WTC11 (cell line): ENCODE data around the gene CNTNAP2. TPM values are rescaled to one million over a fixed set of nuclear protein-coding genes. Genes with fewer than 3 reads are reported as not detected.

Source experiments
- ATAC-seq: fragments of 200-7000 bp; cut with Tn5 transposase; 2 replicates; pipeline ENCODE4 v1.10.0; 2021; ENCODE audit warnings: mild to moderate bottlenecking, moderate library complexity
- CTCF ChIA-PET: fragments of 300-600 bp; sonication (Branson Sonifier 250); formaldehyde crosslinking; loops from one replicate; lab custom pipeline; 2021; ENCODE audit warnings: antibody characterized with exemption; lab: Charles Lee
- POLR2A ChIA-PET: fragments of 350-600 bp; sonication (Branson Sonifier 250); formaldehyde crosslinking; loops from one replicate; lab custom pipeline; 2021; ENCODE audit warnings: antibody characterized with exemption; lab: Charles Lee
- DNase-seq: peaks from one replicate; pipeline ENCODE4 v3.0.0; 2021; ENCODE audit warnings: low spot score
- H3K27ac Mint-ChIP-seq: 2 replicates; pipeline ENCODE4 v1.8.0; 2021; ENCODE audit warnings: mixed read lengths
- H3K27me3 Mint-ChIP-seq: 2 replicates; pipeline ENCODE4 v1.8.0; 2021; ENCODE audit warnings: low read depth, mild to moderate bottlenecking, moderate library complexity, mixed read lengths
- H3K36me3 Mint-ChIP-seq: 2 replicates; pipeline ENCODE4 v1.8.0; 2021; ENCODE audit warnings: mixed read lengths
- H3K4me1 Mint-ChIP-seq: 2 replicates; pipeline ENCODE4 v1.8.0; 2022; ENCODE audit warnings: mixed read lengths
- H3K4me3 Mint-ChIP-seq: 2 replicates; pipeline ENCODE4 v1.8.0; 2021; ENCODE audit warnings: mild to moderate bottlenecking, moderate library complexity, mixed read lengths
- H3K9me3 Mint-ChIP-seq: 2 replicates; pipeline ENCODE4 v1.8.0; 2021; ENCODE audit warnings: mixed read lengths
- ESRRA ChIP-seq: sonication (generic); formaldehyde crosslinking; IDR thresholded peaks from 2 replicates; pipeline ENCODE4 v1.8.1; 2022; ENCODE audit warnings: mild to moderate bottlenecking, missing genetic modification reagents, borderline replicate concordance
- ETV6 ChIP-seq: sonication (generic); formaldehyde crosslinking; IDR thresholded peaks from 2 replicates; pipeline ENCODE4 v1.8.1; 2022; ENCODE audit warnings: mild to moderate bottlenecking, missing genetic modification reagents
- HMGA2 ChIP-seq: fragments of 250-450 bp; sonication (Bioruptor Pico); IDR thresholded peaks from 2 replicates; pipeline ENCODE4 v1.4.0; 2021; ENCODE audit warnings: mild to moderate bottlenecking, moderate library complexity
- HMGXB4 ChIP-seq: sonication (generic); formaldehyde crosslinking; IDR thresholded peaks from 2 replicates; pipeline ENCODE4 v1.8.1; 2023; ENCODE audit warnings: mild to moderate bottlenecking, moderate library complexity, missing genetic modification reagents
- IRF1 ChIP-seq: sonication (generic); formaldehyde crosslinking; IDR thresholded peaks from 2 replicates; pipeline ENCODE4 v1.8.0; 2023; ENCODE audit warnings: missing genetic modification reagents
- JUN ChIP-seq: sonication (generic); formaldehyde crosslinking; IDR thresholded peaks from 2 replicates; pipeline ENCODE4 v1.8.0; 2023; ENCODE audit warnings: mild to moderate bottlenecking, missing genetic modification reagents
- MLX ChIP-seq: sonication (generic); formaldehyde crosslinking; IDR thresholded peaks from 2 replicates; pipeline ENCODE4 v1.8.1; 2023; ENCODE audit warnings: mild to moderate bottlenecking, missing genetic modification reagents, moderate library complexity
- MYBL2 ChIP-seq: sonication (generic); formaldehyde crosslinking; IDR thresholded peaks from 2 replicates; pipeline ENCODE4 v1.8.1; 2023; ENCODE audit warnings: mild to moderate bottlenecking, moderate library complexity, missing genetic modification reagents
- NFYB ChIP-seq: sonication (generic); formaldehyde crosslinking; conservative IDR thresholded peaks from 2 replicates; pipeline ENCODE4 v1.8.0; 2022; ENCODE audit warnings: low read depth, missing genetic modification reagents
- NR2C2 ChIP-seq: sonication (generic); formaldehyde crosslinking; IDR thresholded peaks from 2 replicates; pipeline ENCODE4 v1.8.0; 2022; ENCODE audit warnings: mild to moderate bottlenecking, missing genetic modification reagents
- OVOL2 ChIP-seq: fragments of 250-450 bp; sonication (Bioruptor Pico); IDR thresholded peaks from 2 replicates; pipeline ENCODE4 v1.9.0; 2021; ENCODE audit warnings: mild to moderate bottlenecking, borderline replicate concordance
- PRRX2 ChIP-seq: fragments of 250-450 bp; sonication (Bioruptor Pico); IDR thresholded peaks from 2 replicates; pipeline ENCODE4 v1.8.0; 2021; ENCODE audit warnings: mild to moderate bottlenecking
- RELA ChIP-seq: sonication (generic); formaldehyde crosslinking; IDR thresholded peaks from 2 replicates; pipeline ENCODE4 v1.8.1; 2022; ENCODE audit warnings: missing genetic modification reagents, mild to moderate bottlenecking, borderline replicate concordance
- TEAD4 ChIP-seq: sonication (generic); formaldehyde crosslinking; IDR thresholded peaks from 2 replicates; pipeline ENCODE4 v1.8.0; 2022; ENCODE audit warnings: mild to moderate bottlenecking, missing genetic modification reagents
- ZNF317 ChIP-seq: sonication (generic); formaldehyde crosslinking; IDR thresholded peaks from 2 replicates; pipeline ENCODE4 v1.8.1; 2023; ENCODE audit warnings: low read depth, mild to moderate bottlenecking, moderate library complexity, missing genetic modification reagents, borderline replicate concordance
- total RNA-seq: library from RNA; stranded (reverse); gene quantifications from 3 replicates; pipeline ENCODE4 v1.2.3, GENCODE V29; 2021
- TF ChIP-seq, protein P1 (sequence below): sonication (generic); formaldehyde crosslinking; IDR thresholded peaks from 2 replicates; pipeline ENCODE4 v1.8.0; 2023; ENCODE audit warnings: missing genetic modification reagents, mild to moderate bottlenecking, borderline replicate concordance
- TF ChIP-seq, protein P2 (sequence below): sonication (generic); formaldehyde crosslinking; IDR thresholded peaks from 2 replicates; pipeline ENCODE4 v1.8.1; 2022; ENCODE audit warnings: low read depth, missing genetic modification reagents, borderline replicate concordance
- TF ChIP-seq, protein P3 (sequence below): fragments of 250-450 bp; sonication (Bioruptor Pico); IDR thresholded peaks from 2 replicates; pipeline ENCODE4 v1.9.0; 2021; ENCODE audit warnings: mild to moderate bottlenecking

CNTNAP2 gene
- total RNA-seq, 1 experiment from 2014 or later, result 63.8 TPM

DNA sequence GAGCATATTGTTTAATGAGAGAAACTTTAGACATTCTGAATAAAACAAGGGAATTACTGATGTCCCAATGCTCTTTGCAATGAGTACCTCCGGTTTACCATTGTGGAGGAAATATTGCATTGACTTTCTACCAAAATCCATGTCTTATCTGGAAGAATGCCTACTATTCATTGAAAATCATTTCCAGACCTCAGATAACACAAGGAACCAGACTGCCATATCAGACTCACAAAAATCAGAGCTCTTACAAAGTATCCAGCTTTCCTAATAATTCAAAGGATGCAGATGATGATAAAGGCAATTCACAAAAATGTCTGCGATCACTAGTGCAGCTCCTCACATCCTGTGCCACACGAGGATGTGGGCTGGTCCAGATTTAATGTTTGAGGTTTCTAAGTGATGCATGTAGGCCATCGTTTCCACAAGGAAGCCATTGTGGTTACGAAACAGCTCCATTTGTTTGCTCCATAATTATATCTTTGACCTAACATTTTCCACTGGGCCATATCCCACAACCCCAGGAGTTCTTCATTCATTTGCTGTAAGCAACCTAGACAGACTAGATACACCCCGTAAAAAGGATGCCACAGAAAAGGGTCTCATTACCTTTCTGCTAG lies 1642.8 kb downstream of the CNTNAP2 start:
- ChIA-PET POLR2A (no interaction called here), CTCF (no interaction called here)
- Mint-ChIP-seq H3K27me3 (no peaks in the 10 kb centered on the region), H3K4me1 (no peaks in the 10 kb centered on the region), H3K36me3 (no peaks in the 10 kb centered on the region), H3K27ac (no peak overlapping the region)
- ATAC-seq (no peak), DNase-seq (no peak)
- no peak for TF ChIP-seq NFYB (CRISPR knock-in tag)
- TF ChIP-seq NR2C2 (CRISPR knock-in tag), result no peak
- TF ChIP-seq, protein P1, sequence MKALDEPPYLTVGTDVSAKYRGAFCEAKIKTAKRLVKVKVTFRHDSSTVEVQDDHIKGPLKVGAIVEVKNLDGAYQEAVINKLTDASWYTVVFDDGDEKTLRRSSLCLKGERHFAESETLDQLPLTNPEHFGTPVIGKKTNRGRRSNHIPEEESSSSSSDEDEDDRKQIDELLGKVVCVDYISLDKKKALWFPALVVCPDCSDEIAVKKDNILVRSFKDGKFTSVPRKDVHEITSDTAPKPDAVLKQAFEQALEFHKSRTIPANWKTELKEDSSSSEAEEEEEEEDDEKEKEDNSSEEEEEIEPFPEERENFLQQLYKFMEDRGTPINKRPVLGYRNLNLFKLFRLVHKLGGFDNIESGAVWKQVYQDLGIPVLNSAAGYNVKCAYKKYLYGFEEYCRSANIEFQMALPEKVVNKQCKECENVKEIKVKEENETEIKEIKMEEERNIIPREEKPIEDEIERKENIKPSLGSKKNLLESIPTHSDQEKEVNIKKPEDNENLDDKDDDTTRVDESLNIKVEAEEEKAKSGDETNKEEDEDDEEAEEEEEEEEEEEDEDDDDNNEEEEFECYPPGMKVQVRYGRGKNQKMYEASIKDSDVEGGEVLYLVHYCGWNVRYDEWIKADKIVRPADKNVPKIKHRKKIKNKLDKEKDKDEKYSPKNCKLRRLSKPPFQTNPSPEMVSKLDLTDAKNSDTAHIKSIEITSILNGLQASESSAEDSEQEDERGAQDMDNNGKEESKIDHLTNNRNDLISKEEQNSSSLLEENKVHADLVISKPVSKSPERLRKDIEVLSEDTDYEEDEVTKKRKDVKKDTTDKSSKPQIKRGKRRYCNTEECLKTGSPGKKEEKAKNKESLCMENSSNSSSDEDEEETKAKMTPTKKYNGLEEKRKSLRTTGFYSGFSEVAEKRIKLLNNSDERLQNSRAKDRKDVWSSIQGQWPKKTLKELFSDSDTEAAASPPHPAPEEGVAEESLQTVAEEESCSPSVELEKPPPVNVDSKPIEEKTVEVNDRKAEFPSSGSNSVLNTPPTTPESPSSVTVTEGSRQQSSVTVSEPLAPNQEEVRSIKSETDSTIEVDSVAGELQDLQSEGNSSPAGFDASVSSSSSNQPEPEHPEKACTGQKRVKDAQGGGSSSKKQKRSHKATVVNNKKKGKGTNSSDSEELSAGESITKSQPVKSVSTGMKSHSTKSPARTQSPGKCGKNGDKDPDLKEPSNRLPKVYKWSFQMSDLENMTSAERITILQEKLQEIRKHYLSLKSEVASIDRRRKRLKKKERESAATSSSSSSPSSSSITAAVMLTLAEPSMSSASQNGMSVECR (CRISPR knock-in tag), result no peak
- no peak for TF ChIP-seq PRRX2 (CRISPR knock-in tag)
- no peak for TF ChIP-seq OVOL2 (CRISPR knock-in tag)
- TF ChIP-seq IRF1 (CRISPR knock-in tag), result no peak
- no peak for TF ChIP-seq HMGXB4 (CRISPR knock-in tag)
- no peak for TF ChIP-seq ETV6 (CRISPR knock-in tag)
- TF ChIP-seq, all 79 proteins: peak for 0
- Mint-ChIP-seq H3K9me3 (no peaks in the 10 kb centered on the region), H3K4me3 (no peak overlapping the region)

DNA sequence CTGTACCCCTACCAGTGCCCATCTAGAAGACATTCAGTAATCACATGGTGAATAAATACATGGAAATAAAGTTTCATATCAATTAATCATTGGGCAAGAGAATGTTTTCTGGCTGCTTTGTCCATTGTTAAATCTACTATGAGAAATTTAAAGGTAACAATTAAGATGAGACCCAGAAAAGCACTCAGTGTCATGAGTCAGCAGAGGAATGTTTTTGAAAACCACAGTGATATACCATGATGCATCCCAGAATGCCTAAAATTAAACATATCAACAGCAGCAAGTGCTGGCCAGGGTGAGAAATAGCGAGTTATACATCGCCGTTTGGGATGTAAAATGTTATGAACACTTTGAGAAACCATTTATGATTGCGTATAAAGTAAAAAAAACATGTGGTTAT lies 1648.7 kb downstream of the CNTNAP2 start:
- Mint-ChIP-seq H3K27me3 (no peaks in the 10 kb centered on the region), H3K36me3 (no peaks in the 10 kb centered on the region), H3K9me3 (no peaks in the 10 kb centered on the region), H3K4me1 (no peaks in the 10 kb centered on the region), H3K4me3 (no peak overlapping the region), H3K27ac (no peak overlapping the region)
- ATAC-seq, result no peak
- DNase-seq, result no peak
- ChIA-PET POLR2A (no interaction called here), CTCF (no interaction called here)
- no peak for TF ChIP-seq RELA
- TF ChIP-seq ESRRA, result no peak
- TF ChIP-seq, protein P2, sequence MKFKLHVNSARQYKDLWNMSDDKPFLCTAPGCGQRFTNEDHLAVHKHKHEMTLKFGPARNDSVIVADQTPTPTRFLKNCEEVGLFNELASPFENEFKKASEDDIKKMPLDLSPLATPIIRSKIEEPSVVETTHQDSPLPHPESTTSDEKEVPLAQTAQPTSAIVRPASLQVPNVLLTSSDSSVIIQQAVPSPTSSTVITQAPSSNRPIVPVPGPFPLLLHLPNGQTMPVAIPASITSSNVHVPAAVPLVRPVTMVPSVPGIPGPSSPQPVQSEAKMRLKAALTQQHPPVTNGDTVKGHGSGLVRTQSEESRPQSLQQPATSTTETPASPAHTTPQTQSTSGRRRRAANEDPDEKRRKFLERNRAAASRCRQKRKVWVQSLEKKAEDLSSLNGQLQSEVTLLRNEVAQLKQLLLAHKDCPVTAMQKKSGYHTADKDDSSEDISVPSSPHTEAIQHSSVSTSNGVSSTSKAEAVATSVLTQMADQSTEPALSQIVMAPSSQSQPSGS (CRISPR knock-in tag), result no peak
- TF ChIP-seq HMGA2 (CRISPR knock-in tag), result no peak
- TF ChIP-seq, protein P3, sequence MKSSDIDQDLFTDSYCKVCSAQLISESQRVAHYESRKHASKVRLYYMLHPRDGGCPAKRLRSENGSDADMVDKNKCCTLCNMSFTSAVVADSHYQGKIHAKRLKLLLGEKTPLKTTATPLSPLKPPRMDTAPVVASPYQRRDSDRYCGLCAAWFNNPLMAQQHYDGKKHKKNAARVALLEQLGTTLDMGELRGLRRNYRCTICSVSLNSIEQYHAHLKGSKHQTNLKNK (CRISPR knock-in tag), result no peak
- TF ChIP-seq TEAD4 (CRISPR knock-in tag), result no peak
- TF ChIP-seq MYBL2, result no peak
- no peak for TF ChIP-seq ZNF317 (CRISPR knock-in tag)
- TF ChIP-seq JUN (CRISPR knock-in tag), result no peak
- TF ChIP-seq MLX, result no peak
